Common myeloid progenitor, CD34-positive (primary cell): Measurements from ENCODE around the gene CXCL16.
"Not testable (repeated sequence)": the region's sequence is repeated elsewhere in the genome, so short reads cannot be mapped to it uniquely, and the experiment has no call there.

ENCODE experiments used
- CTCF ChIA-PET: fragments of 350-600 bp; sonication (Branson Sonifier 250); formaldehyde crosslinking; loops from one replicate; lab custom pipeline; 2021; ENCODE audit warnings: antibody characterized with exemption; lab: Charles Lee
- POLR2A ChIA-PET: fragments of 350-600 bp; sonication (Branson Sonifier 250); formaldehyde crosslinking; loops from one replicate; lab custom pipeline; 2021; ENCODE audit warnings: antibody characterized with exemption; lab: Charles Lee
- DNase-seq, 3 donors: peaks; one replicate each; pipeline versions ENCODE4 v3.0.0 to v3.0.0-alpha.2; 2013
- H3K27ac ChIP-seq, 2 experiments: 1 replicate in 1 of 2; 2 replicates in 1 of 2; pipeline ENCODE4 v1.7.0; 2013; ENCODE audit warnings: inconsistent platforms in 2 of 2, low read length in 2 of 2, mild to moderate bottlenecking in 2 of 2, low read depth in 1 of 2, moderate library complexity in 1 of 2; ENCODE audit not compliant: severe bottlenecking in 2 of 2, insufficient read depth in 1 of 2, poor library complexity in 1 of 2
- H3K27me3 ChIP-seq, 5 experiments: replicated peaks in 2 of 5; 1 replicate in 3 of 5; 2 replicates in 2 of 5; pipeline versions ENCODE4 v1.6.1 to v1.7.0; 2013; ENCODE audit warnings: low read length in 4 of 5, mild to moderate bottlenecking in 2 of 5, moderate library complexity in 2 of 5, inconsistent platforms in 1 of 5; ENCODE audit not compliant: insufficient read depth in 5 of 5, control insufficient read depth in 4 of 5
- H3K36me3 ChIP-seq, 4 experiments: 1 replicate in 2 of 4; 2 replicates in 2 of 4; pipeline versions ENCODE4 v1.6.1 to v1.7.0; 2013; ENCODE audit warnings: low read length in 3 of 4, control low read depth in 1 of 4, mild to moderate bottlenecking in 1 of 4; ENCODE audit not compliant: control insufficient read depth in 4 of 4, insufficient read depth in 4 of 4
- H3K4me1 ChIP-seq, 4 experiments: 1 replicate in 3 of 4; 2 replicates in 1 of 4; pipeline versions ENCODE4 v1.6.1 to v1.7.1; 2013; ENCODE audit warnings: low read length in 3 of 4, mild to moderate bottlenecking in 3 of 4, control low read depth in 1 of 4, inconsistent platforms in 1 of 4, moderate library complexity in 1 of 4; ENCODE audit not compliant: control insufficient read depth in 4 of 4, insufficient read depth in 4 of 4; ENCODE audit errors: control extremely low read depth in 1 of 4
- H3K4me3 ChIP-seq, 7 experiments: 1 replicate in 4 of 7; 2 replicates in 3 of 7; pipeline versions ENCODE4 v1.5.1 to v1.7.0; 2013; ENCODE audit warnings: mild to moderate bottlenecking in 7 of 7, low read length in 6 of 7, moderate library complexity in 6 of 7, inconsistent platforms in 2 of 7, low read depth in 2 of 7, control low read depth in 1 of 7; ENCODE audit not compliant: insufficient read depth in 4 of 7, control insufficient read depth in 1 of 7; ENCODE audit errors: extremely low read depth in 1 of 7
- H3K9me3 ChIP-seq, 5 experiments: 1 replicate in 4 of 5; 2 replicates in 1 of 5; pipeline versions ENCODE4 v1.6.1 to v1.7.1; 2013; ENCODE audit warnings: low read length in 4 of 5, mild to moderate bottlenecking in 2 of 5, inconsistent platforms in 1 of 5, low read depth in 1 of 5, moderate library complexity in 1 of 5; ENCODE audit not compliant: control insufficient read depth in 4 of 5, insufficient read depth in 2 of 5; ENCODE audit errors: control extremely low read depth in 1 of 5
- WGBS: methylation state at CpG from one replicate; pipeline ENCODE4 v1.1.5; 2013; ENCODE audit not compliant: insufficient coverage; 5-methylcytosine and 5-hydroxymethylcytosine counted together

Gene CXCL16

DNA sequence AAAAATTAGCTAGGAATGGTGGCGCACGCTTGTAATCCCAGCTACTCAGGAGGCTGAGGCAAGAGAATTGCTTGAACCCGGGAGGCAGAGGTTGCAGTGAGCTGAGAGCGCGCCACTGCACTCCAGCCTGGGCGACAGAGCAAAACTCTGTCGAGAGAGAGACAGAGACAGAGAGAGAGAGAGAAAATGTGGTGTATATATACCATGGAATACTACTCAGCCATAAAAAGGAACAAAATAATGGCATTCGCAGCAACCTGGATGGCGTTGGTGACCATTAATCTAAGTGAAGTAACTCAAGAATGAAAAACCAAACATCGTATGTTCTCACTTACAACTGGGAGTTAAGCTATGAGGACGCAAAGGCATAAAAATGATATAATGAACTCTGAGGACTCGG lies 49.9 kb downstream of the CXCL16 start:
- H3K27me3 ChIP-seq, H3K4me1 ChIP-seq, POLR2A ChIA-PET, DNase-seq, H3K9me3 ChIP-seq, H3K4me3 ChIP-seq, H3K27ac ChIP-seq: not testable (repeated sequence)
- WGBS = 100% methylated on average over 1 of the region's 12 CpGs
- H3K36me3 ChIP-seq = peaks cover 19 to 42% (median 29%) of the 10 kb centered on the region in 4 experiments
- CTCF ChIA-PET = interaction anchor here (2.5 to 2.8 kb wide), 2 partner anchors 11 to 13 kb away, joined by 7 to 10 read pairs; partner anchors contain the start of gene PELP1

DNA sequence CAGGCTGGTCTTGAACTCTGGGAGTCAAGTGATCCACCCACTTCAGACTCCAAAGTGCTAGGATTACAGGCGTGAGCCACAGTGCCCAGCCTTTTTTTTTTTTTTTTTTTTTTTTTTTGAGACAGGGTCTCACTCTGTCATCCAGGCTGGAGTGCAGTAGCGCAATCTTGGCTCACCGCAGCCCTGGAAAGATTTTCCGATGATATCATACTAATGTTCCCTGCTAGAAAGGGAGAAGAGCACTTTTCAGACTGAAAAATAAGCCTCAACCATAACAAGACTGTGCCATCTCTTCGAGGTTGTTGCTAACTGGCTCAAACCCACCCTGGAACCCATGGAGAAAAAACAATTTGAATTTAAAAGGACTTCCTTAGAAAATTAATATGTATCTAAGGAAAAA lies 56.0 kb downstream of the CXCL16 start:
- H3K36me3 ChIP-seq = peaks cover 12 to 56% (median 32%) of the 10 kb centered on the region in 4 experiments
- CTCF ChIA-PET, H3K4me3 ChIP-seq, DNase-seq, H3K27ac ChIP-seq, H3K9me3 ChIP-seq, POLR2A ChIA-PET, H3K4me1 ChIP-seq, H3K27me3 ChIP-seq: not testable (repeated sequence)
- WGBS = 92% methylated on average over 4 of the region's 5 CpGs
